GM21619 (cell line): ENCODE results near the gene NUF2.
"Not testable (repeated sequence)": the region's sequence is repeated elsewhere in the genome, so short reads cannot be mapped to it uniquely, and the experiment has no call there.

Experiments used
- ATAC-seq: cut with Tn5 transposase; IDR thresholded peaks from one replicate; pipeline ENCODE4 v1.9.1; 2021; ENCODE audit not compliant: unreplicated experiment

NUF2 gene

GRCh38 chr1:163321311-163322305 lies at the start of gene NUF2:
NUF2 (plus strand) TSS chr1:163321954; CDS start chr1:163326052, 4,098 bp downstream.
- peak; percentile 94 for ATAC-seq

- ATAC-seq, result no peak
Observed at GRCh38 chr1:163273766-163274441, 47.9 kb upstream of the NUF2 start.

- no peak for ATAC-seq
Observed at GRCh38 chr1:163275222-163275621, 46.5 kb upstream of the NUF2 start.

- ATAC-seq, result no peak
Observed at GRCh38 chr1:163278602-163279001, 43.2 kb upstream of the NUF2 start.

GRCh38 chr1:163284867-163285266 lies 36.9 kb upstream of the NUF2 start:
- ATAC-seq, result not testable (repeated sequence)

GRCh38 chr1:163290025-163290640 lies 31.6 kb upstream of the NUF2 start:
- no peak for ATAC-seq

- ATAC-seq, result no peak
Observed at GRCh38 chr1:163291461-163291860, 30.3 kb upstream of the NUF2 start.

- ATAC-seq, result not testable (repeated sequence)
Observed at GRCh38 chr1:163292153-163292552, 29.6 kb upstream of the NUF2 start.

GRCh38 chr1:163293497-163293896 lies 28.3 kb upstream of the NUF2 start:
- not testable (repeated sequence) for ATAC-seq

GRCh38 chr1:163295949-163296348 lies 25.8 kb upstream of the NUF2 start:
- no peak for ATAC-seq

- ATAC-seq, result no peak
Observed at GRCh38 chr1:163296504-163297263, 25.1 kb upstream of the NUF2 start.

- no peak for ATAC-seq
Observed at GRCh38 chr1:163298365-163298764, 23.4 kb upstream of the NUF2 start.

GRCh38 chr1:163300568-163300967 lies 21.2 kb upstream of the NUF2 start:
- no peak for ATAC-seq

- ATAC-seq, result no peak
Observed at GRCh38 chr1:163303561-163303960, 18.2 kb upstream of the NUF2 start.

GRCh38 chr1:163305441-163305840 lies 16.3 kb upstream of the NUF2 start:
- no peak for ATAC-seq

- ATAC-seq, result no peak
Observed at GRCh38 chr1:163307479-163308171, 14.1 kb upstream of the NUF2 start.

- ATAC-seq, result no peak
Observed at GRCh38 chr1:163308811-163309210, 12.9 kb upstream of the NUF2 start.

GRCh38 chr1:163315773-163316374 lies 5.9 kb upstream of the NUF2 start:
- no peak for ATAC-seq

GRCh38 chr1:163320891-163321290 lies 863 bp upstream of the NUF2 start:
- ATAC-seq, result no peak

GRCh38 chr1:163323339-163323738 lies 1.6 kb downstream of the NUF2 start:
- ATAC-seq, result not testable (repeated sequence)
